CD4-positive, alpha-beta T cell treated with Interleukin-17A for 1 hour (primary cell): ENCODE results near the gene ZNHIT2.

Source experiments
- DNase-seq: peaks from one replicate; pipeline ENCODE4 v3.0.0-alpha.2; 2020

The ZNHIT2 gene

GRCh38 chr11:65067446-65067845 is 50.1 kb downstream of the ZNHIT2 start:
- DNase-seq, result no peak

- DNase-seq, result no peak
These were observed 50.7 kb downstream of the ZNHIT2 start for GRCh38 chr11:65066805-65067291.
